HCT116 (cell line): ENCODE results near the gene RMI2. TPM values are rescaled to one million over a fixed set of nuclear protein-coding genes. Genes with fewer than 3 reads are reported as not detected.

Experiments
- ATAC-seq: fragments of 200-7000 bp; cut with Tn5 transposase; 2 replicates; pipeline ENCODE4 v1.9.1; 2020; ENCODE audit warnings: mild to moderate bottlenecking, moderate library complexity
- BruUV-seq: library from RNA; stranded (reverse); fragments of 400-500 nt; replicated peaks from 2 replicates; lab custom pipeline; 2021; lab: Mats Ljungman, UMichigan
- CTCF ChIA-PET: fragments of 300-600 bp; sonication (Branson Sonifier 250); formaldehyde crosslinking; loops from one replicate; lab custom pipeline; 2021; ENCODE audit warnings: antibody characterized with exemption; lab: Charles Lee
- POLR2A ChIA-PET: fragments of 300-600, 350-600 bp; sonication (Branson Sonifier 250); formaldehyde crosslinking; loops from one replicate; lab custom pipeline; 2021; ENCODE audit warnings: antibody characterized with exemption; lab: Charles Lee
- RAD21 ChIA-PET, 2 experiments: fragments of 300-600 bp; sonication (Branson Sonifier 250); formaldehyde crosslinking; loops; one replicate each; lab custom pipeline; 2023; ENCODE audit warnings: low total read pairs in 2 of 2; ENCODE audit not compliant: uncharacterized antibody in 2 of 2, unreplicated experiment in 2 of 2, low non-redundant PET in 1 of 2; lab: Charles Lee
- DNase-seq: peaks from one replicate; pipeline ENCODE4 v3.0.0-alpha.2; 2010; ENCODE audit warnings: low read depth, low spot score
- H2AFZ ChIP-seq: fragments of 200-600 bp; shearing (Covaris generic), sonication (generic); 2 replicates; pipeline ENCODE4 v1.6.1; 2017; ENCODE audit warnings: low read depth, mixed run types, mixed read lengths, antibody characterized with exemption, low read length; ENCODE audit not compliant: poor library complexity, severe bottlenecking
- H3K27ac ChIP-seq: 2 replicates; pipeline ENCODE4 v1.5.1; 2012; ENCODE audit warnings: low read depth, low read length
- H3K27me3 ChIP-seq: fragments of 200-600 bp; sonication (generic); 2 replicates; pipeline ENCODE4 v1.6.1; 2016; ENCODE audit warnings: mixed run types, low read length, mixed read lengths; ENCODE audit not compliant: insufficient read depth
- H3K36me3 ChIP-seq, 2 experiments: fragments of 200-500 bp in 1 of 2; fragments of 200-600 bp in 1 of 2; sonication (Bioruptor generic) in 1 of 2; sonication (generic) in 1 of 2; 2 replicates each; pipeline versions ENCODE4 v1.5.1 to v1.6.1; 2014 to 2016; ENCODE audit warnings: low read length in 2 of 2, inconsistent platforms in 1 of 2, mixed read lengths in 1 of 2, mixed run types in 1 of 2; ENCODE audit not compliant: insufficient read depth in 2 of 2, control insufficient read depth in 1 of 2
- H3K4me1 ChIP-seq, 2 experiments: fragments of 200-600 bp in 1 of 2; sonication (generic) in 1 of 2; 2 replicates each; pipeline versions ENCODE4 v1.5.1 to v1.6.1; 2012 to 2017; ENCODE audit warnings: low read length in 2 of 2, inconsistent platforms in 1 of 2, mild to moderate bottlenecking in 1 of 2, mixed read lengths in 1 of 2, mixed run types in 1 of 2, moderate library complexity in 1 of 2; ENCODE audit not compliant: insufficient read depth in 2 of 2, control insufficient read depth in 1 of 2
- H3K4me2 ChIP-seq: fragments of 200-600 bp; sonication (generic); 2 replicates; pipeline ENCODE4 v1.6.1; 2017; ENCODE audit warnings: mixed run types, low read length, mixed read lengths
- H3K4me3 ChIP-seq, 2 experiments: fragments of 200-600 bp in 1 of 2; sonication (generic) in 1 of 2; replicated peaks in 1 of 2; 2 replicates each; pipeline ENCODE4 v1.5.1; 2011 to 2016; ENCODE audit warnings: low read length in 2 of 2, control low read depth in 1 of 2, low read depth in 1 of 2, mild to moderate bottlenecking in 1 of 2, mixed read lengths in 1 of 2, mixed run types in 1 of 2
- H3K79me2 ChIP-seq: fragments of 200-600 bp; sonication (generic); 2 replicates; pipeline ENCODE4 v1.6.1; 2017; ENCODE audit warnings: mild to moderate bottlenecking, mixed run types, low read length, moderate library complexity, mixed read lengths; ENCODE audit not compliant: insufficient read depth
- H3K9ac ChIP-seq: fragments of 200-600 bp; sonication (generic); 2 replicates; pipeline ENCODE4 v1.6.1; 2016; ENCODE audit warnings: low read length, mixed read lengths
- H3K9me2 ChIP-seq: fragments of 200-600 bp; sonication (generic), shearing (Covaris generic); 2 replicates; pipeline ENCODE4 v1.6.1; 2017; ENCODE audit warnings: mixed run types, mild to moderate bottlenecking, moderate library complexity; ENCODE audit not compliant: insufficient read depth
- H3K9me3 ChIP-seq, 2 experiments: fragments of 200-500 bp in 1 of 2; fragments of 200-600 bp in 1 of 2; sonication (Bioruptor generic) in 1 of 2; sonication (generic) in 1 of 2; 2 replicates each; pipeline ENCODE4 v1.6.1; 2014 to 2017; ENCODE audit warnings: low read length in 2 of 2, mixed read lengths in 2 of 2, inconsistent platforms in 1 of 2, low read depth in 1 of 2, mild to moderate bottlenecking in 1 of 2, mixed run types in 1 of 2, moderate library complexity in 1 of 2; ENCODE audit not compliant: control insufficient read depth in 1 of 2, insufficient read depth in 1 of 2
- H4K20me1 ChIP-seq: fragments of 200-600 bp; sonication (generic), shearing (Covaris generic); 2 replicates; pipeline ENCODE4 v1.6.1; 2017; ENCODE audit warnings: mixed run types, mild to moderate bottlenecking, moderate library complexity; ENCODE audit not compliant: insufficient read depth
- CBX3 ChIP-seq: IDR thresholded peaks from 2 replicates; pipeline ENCODE4 v1.6.1; 2012; ENCODE audit warnings: low read depth
- CEBPB ChIP-seq: IDR thresholded peaks from 2 replicates; pipeline ENCODE4 v1.6.1; 2012; ENCODE audit warnings: low read depth
- EGR1 ChIP-seq: IDR thresholded peaks from 2 replicates; pipeline ENCODE4 v1.6.1; 2012; ENCODE audit warnings: low read depth
- EZH2 ChIP-seq: fragments of 200-600 bp; sonication (generic); IDR thresholded peaks from 2 replicates; pipeline ENCODE4 v1.6.1; 2017; ENCODE audit warnings: antibody characterized with exemption, mixed run types
- EZH2phosphoT487 ChIP-seq: fragments of 200-600 bp; IDR thresholded peaks from 2 replicates; pipeline ENCODE4 v1.6.1; 2018; ENCODE audit warnings: antibody characterized with exemption, borderline replicate concordance
- JUND ChIP-seq: IDR thresholded peaks from 2 replicates; pipeline ENCODE4 v1.6.1; 2012
- POLR2A ChIP-seq: IDR thresholded peaks from 2 replicates; pipeline ENCODE4 v1.7.0; 2011; ENCODE audit warnings: borderline replicate concordance; ENCODE audit not compliant: insufficient read depth, insufficient read length; ENCODE audit errors: extremely low read depth
- POLR2AphosphoS5 ChIP-seq: IDR thresholded peaks from 2 replicates; pipeline ENCODE4 v1.6.1; 2011; ENCODE audit warnings: mild to moderate bottlenecking, low read depth, low read length, moderate library complexity
- SIN3A ChIP-seq: IDR thresholded peaks from 2 replicates; pipeline ENCODE4 v1.6.1; 2012; ENCODE audit warnings: low read depth
- SRF ChIP-seq: IDR thresholded peaks from 2 replicates; pipeline ENCODE4 v1.6.1; 2012; ENCODE audit warnings: low read depth
- YY1 ChIP-seq: IDR thresholded peaks from 2 replicates; pipeline ENCODE4 v1.6.1; 2011; ENCODE audit warnings: low read length, low read depth, moderate library complexity, mild to moderate bottlenecking; ENCODE audit not compliant: insufficient replicate concordance; ENCODE audit errors: extremely low read depth
- ZFX ChIP-seq: fragments of 450-650 bp; IDR thresholded peaks from 2 replicates; pipeline ENCODE4 v1.6.1; 2017
- ZNF274 ChIP-seq: fragments of 200-500 bp; sonication (Bioruptor generic); IDR thresholded peaks from 2 replicates; pipeline ENCODE4 v1.6.1; 2014; ENCODE audit warnings: mild to moderate bottlenecking, low read depth, low read length, inconsistent platforms
- intact Hi-C: fragments of 100-400 bp; cut with micrococcal nuclease; formaldehyde crosslinking; loops from 2 replicates; pipeline ENCODE4 v1.10.0; 2022
- total RNA-seq: library from RNA; stranded (reverse); gene quantifications from one replicate; pipeline ENCODE4 v1.2.1, GENCODE V29; 2021; ENCODE audit not compliant: unreplicated experiment
- TF ChIP-seq, protein P1 (sequence below): IDR thresholded peaks from 2 replicates; pipeline ENCODE4 v1.6.1; 2012
- TF ChIP-seq, protein P2 (sequence below): IDR thresholded peaks from 2 replicates; pipeline ENCODE4 v1.6.1; 2012; ENCODE audit warnings: low read depth

Gene RMI2
- total RNA-seq, 1 experiment from 2014 or later: 19.9 TPM

DNA sequence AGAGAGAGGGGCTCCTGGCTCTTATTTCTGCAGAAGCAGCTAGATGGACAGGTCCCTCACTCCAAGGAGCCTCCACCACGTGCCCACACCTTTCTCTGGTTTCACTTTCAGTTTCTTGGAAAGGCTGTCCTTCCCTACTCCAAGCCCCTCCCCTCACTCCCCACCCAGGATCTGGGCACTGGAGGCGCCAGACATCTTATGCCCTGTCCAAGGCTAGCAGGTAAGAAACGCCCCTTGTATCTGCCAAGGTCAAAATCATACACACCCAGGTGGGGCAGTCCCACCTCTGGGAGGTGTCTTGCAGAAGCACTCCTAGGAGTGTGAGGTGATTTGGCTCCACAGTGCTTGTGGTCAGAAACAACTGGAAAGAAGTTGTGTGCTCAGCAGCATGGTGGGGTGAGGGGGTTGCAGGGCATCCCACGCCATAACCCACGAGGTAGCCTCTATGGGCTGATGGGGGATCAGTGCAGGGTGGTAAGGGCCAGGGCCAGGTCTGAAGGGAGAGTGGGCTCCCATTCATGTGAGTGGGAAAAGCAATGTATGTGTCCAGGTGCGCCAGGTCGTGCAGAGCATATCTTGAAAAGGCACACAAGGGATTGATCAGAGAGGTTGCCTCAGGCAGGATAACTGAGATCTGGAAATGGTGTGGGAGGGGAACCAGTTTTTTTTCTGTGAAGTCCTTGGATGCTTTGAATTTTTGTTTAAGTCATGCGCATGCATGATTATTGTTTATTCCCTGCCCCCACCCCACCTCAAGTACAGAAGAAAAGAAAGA is 32.4 kb upstream of the RMI2 start:
- Histone ChIP-seq H3K27ac (peak overlapping the region; percentile 68), H3K9me2 (no peaks in the 10 kb centered on the region), H3K27me3 (no peaks in the 10 kb centered on the region), H3K4me1 (peaks cover 36 to 42% of the 10 kb centered on the region in 2 experiments), H3K79me2 (no peaks in the 10 kb centered on the region), H3K4me3 (peak overlapping the region; percentile 28 to 53), H3K9me3 (no peaks in the 10 kb centered on the region), H3K9ac (peak overlapping the region; percentile 34; the same call in 1 of the 2 replicates), H3K36me3 (no peaks in the 10 kb centered on the region), H2AFZ (peak overlapping the region; percentile 87), H3K4me2 (peak overlapping the region; percentile 88), H4K20me1 (no peaks in the 10 kb centered on the region)
- ChIA-PET POLR2A (no interaction called here), CTCF (interaction anchor here (1.4 kb wide), 1 partner anchor 57 kb away, joined by 3 read pairs; the partner anchor contains the start of gene SOCS1), RAD21 (no interaction called here)
- TF ChIP-seq POLR2AphosphoS5: 0 out of 2 replicates have a peak, but pooled peaks have one; percentile 33
- TF ChIP-seq EZH2: no peak
- TF ChIP-seq, protein P1, sequence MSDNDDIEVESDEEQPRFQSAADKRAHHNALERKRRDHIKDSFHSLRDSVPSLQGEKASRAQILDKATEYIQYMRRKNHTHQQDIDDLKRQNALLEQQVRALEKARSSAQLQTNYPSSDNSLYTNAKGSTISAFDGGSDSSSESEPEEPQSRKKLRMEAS: peak; percentile 92
- peak; percentile 29 for TF ChIP-seq POLR2A
- intact Hi-C loops: no loop called here
- ATAC-seq (peak; percentile 87), DNase-seq (peak; percentile 40)
- TSS peak; percentile 77 for BruUV-seq

DNA sequence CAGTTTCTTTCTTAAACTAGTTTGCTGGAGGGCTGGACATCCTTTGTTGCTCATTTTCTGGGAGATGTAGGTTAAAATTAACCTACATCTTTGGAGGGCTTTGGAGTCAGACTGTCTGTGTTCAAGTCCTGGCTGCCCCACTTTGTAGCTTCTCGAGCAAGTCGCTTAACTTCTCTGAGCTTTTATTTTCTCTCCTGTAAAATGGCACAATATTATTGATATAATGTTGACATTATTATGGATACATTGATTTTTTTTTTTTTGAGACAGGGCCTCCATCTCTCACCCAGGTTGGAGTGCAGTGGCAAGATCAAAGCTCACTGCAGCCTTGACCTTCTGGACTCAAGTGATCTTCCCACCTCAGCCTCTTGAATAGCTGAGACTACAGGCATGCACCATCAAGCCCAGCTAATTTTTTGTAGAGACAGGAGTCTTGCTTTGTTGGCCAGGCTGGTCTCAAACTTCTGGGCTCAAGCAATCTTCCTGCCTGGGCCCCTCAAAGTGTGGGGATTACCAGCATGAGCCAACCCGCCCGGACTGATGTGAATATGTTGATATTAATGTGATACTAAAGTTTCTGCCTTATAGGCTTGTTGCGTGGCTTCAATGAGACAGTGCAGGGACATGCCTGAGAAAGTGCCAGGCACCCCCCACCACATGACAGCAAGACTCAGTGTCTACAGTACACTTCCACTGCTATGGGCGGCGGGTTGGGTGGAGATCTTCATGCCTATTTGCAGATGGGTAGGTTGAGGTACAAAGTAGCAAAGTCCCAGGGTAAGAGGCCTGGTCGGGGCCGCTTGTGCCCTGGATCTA is 31.6 kb upstream of the RMI2 start:
- intact Hi-C loops: no loop called here
- H3K27me3 ChIP-seq: no peaks in the 10 kb centered on the region
- no peak overlapping the region for H2AFZ ChIP-seq
- H3K9me2 ChIP-seq: no peaks in the 10 kb centered on the region
- peak overlapping the region; percentile 88 for H3K4me2 ChIP-seq
- no TSS peak for BruUV-seq
- no peaks in the 10 kb centered on the region for H3K9me3 ChIP-seq
- DNase-seq (no peak), ATAC-seq (no peak)
- H3K9ac ChIP-seq: 0 out of 2 replicates have a peak overlapping the region, but pooled peaks have one; percentile 34
- no peaks in the 10 kb centered on the region for H3K79me2 ChIP-seq
- RAD21 ChIA-PET: no interaction called here
- no peaks in the 10 kb centered on the region for H4K20me1 ChIP-seq
- POLR2A ChIA-PET: no interaction called here
- peak overlapping the region in 1 of 2 experiments; percentile 53; a peak in 1 of 4 replicates for H3K4me3 ChIP-seq
- peak overlapping the region; percentile 46; the same call in 1 of the 2 replicates for H3K27ac ChIP-seq
- H3K36me3 ChIP-seq: no peaks in the 10 kb centered on the region
- CTCF ChIA-PET: no interaction called here
- TF ChIP-seq YY1 (no peak), EZH2phosphoT487 (no peak), SRF (no peak), ZFX (no peak), JUND (no peak), ZNF274 (no peak), EGR1 (no peak), CEBPB (no peak), SIN3A (no peak), POLR2A (no peak), CBX3 (no peak)
- TF ChIP-seq, protein P1: no peak
- TF ChIP-seq, protein P2, sequence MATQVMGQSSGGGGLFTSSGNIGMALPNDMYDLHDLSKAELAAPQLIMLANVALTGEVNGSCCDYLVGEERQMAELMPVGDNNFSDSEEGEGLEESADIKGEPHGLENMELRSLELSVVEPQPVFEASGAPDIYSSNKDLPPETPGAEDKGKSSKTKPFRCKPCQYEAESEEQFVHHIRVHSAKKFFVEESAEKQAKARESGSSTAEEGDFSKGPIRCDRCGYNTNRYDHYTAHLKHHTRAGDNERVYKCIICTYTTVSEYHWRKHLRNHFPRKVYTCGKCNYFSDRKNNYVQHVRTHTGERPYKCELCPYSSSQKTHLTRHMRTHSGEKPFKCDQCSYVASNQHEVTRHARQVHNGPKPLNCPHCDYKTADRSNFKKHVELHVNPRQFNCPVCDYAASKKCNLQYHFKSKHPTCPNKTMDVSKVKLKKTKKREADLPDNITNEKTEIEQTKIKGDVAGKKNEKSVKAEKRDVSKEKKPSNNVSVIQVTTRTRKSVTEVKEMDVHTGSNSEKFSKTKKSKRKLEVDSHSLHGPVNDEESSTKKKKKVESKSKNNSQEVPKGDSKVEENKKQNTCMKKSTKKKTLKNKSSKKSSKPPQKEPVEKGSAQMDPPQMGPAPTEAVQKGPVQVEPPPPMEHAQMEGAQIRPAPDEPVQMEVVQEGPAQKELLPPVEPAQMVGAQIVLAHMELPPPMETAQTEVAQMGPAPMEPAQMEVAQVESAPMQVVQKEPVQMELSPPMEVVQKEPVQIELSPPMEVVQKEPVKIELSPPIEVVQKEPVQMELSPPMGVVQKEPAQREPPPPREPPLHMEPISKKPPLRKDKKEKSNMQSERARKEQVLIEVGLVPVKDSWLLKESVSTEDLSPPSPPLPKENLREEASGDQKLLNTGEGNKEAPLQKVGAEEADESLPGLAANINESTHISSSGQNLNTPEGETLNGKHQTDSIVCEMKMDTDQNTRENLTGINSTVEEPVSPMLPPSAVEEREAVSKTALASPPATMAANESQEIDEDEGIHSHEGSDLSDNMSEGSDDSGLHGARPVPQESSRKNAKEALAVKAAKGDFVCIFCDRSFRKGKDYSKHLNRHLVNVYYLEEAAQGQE: no peak
- peaks cover 36 to 42% of the 10 kb centered on the region in 2 experiments for H3K4me1 ChIP-seq
